ENCODE data around the gene SYNE1.
A peak's percentile ranks its signal among the peaks of the same experiment; 100 is the strongest.

SYNE1 gene

GRCh38 chr6:152221806-152222628, 415.1 kb downstream of the SYNE1 start:
- no peak for DNase-seq

GRCh38 chr6:152220786-152221185, 416.4 kb downstream of the SYNE1 start:
- DNase-seq = no peak

GRCh38 chr6:152218887-152219286, 418.3 kb downstream of the SYNE1 start:
- DNase-seq = no peak

- no peak for DNase-seq
Observed at GRCh38 chr6:152212437-152212836, 424.7 kb downstream of the SYNE1 start.

- no peak for DNase-seq
Observed at GRCh38 chr6:152209211-152209610, 428.0 kb downstream of the SYNE1 start.

GRCh38 chr6:152207915-152208714, 429.0 kb downstream of the SYNE1 start:
- no peak for DNase-seq

GRCh38 chr6:152206072-152206818, 430.9 kb downstream of the SYNE1 start:
- DNase-seq = peak; percentile 47 to 48

GRCh38 chr6:152204591-152204990, 432.6 kb downstream of the SYNE1 start:
- DNase-seq = no peak

- DNase-seq = no peak
Observed at GRCh38 chr6:152201120-152201519, 436.0 kb downstream of the SYNE1 start.

GRCh38 chr6:152195896-152196295, 441.3 kb downstream of the SYNE1 start:
- DNase-seq = no peak

GRCh38 chr6:152189736-152190135, 447.4 kb downstream of the SYNE1 start:
- DNase-seq = no peak

GRCh38 chr6:152188011-152188410, 449.2 kb downstream of the SYNE1 start:
- no peak for DNase-seq

GRCh38 chr6:152186840-152187239, 450.3 kb downstream of the SYNE1 start:
- DNase-seq = no peak

- no peak for DNase-seq
Observed at GRCh38 chr6:152184917-152185574, 452.1 kb downstream of the SYNE1 start.

GRCh38 chr6:152184573-152184916, 452.6 kb downstream of the SYNE1 start:
- no peak for DNase-seq

- no peak for DNase-seq
Observed at GRCh38 chr6:152180601-152181000, 456.6 kb downstream of the SYNE1 start.

- no peak for DNase-seq
Observed at GRCh38 chr6:152176268-152176667, 460.9 kb downstream of the SYNE1 start.

- DNase-seq = no peak
Observed at GRCh38 chr6:152173957-152174356, 463.2 kb downstream of the SYNE1 start.

GRCh38 chr6:152173321-152173720, 463.8 kb downstream of the SYNE1 start:
- DNase-seq = no peak

- DNase-seq = peak; percentile 47 to 54
Observed at GRCh38 chr6:152170702-152171667, 466.2 kb downstream of the SYNE1 start.

GRCh38 chr6:152170313-152170701, 466.9 kb downstream of the SYNE1 start:
- DNase-seq = no peak

Measured in stimulated activated CD4-positive, alpha-beta T cell treated with anti-CD3 and anti-CD28 coated beads, Interleukin-2, amount 100 ng/mL, for 48 hours (primary cell).